SU-DHL-6 (cell line): ENCODE results near the gene PCBP1.
"Not testable (repeated sequence)": the region's sequence is repeated elsewhere in the genome, so short reads cannot be mapped to it uniquely, and the experiment has no call there.

Source experiments
- H2AFZ ChIP-seq: fragments of 200-600 bp; sonication (generic); 2 replicates; pipeline ENCODE4 v1.6.1; 2014; ENCODE audit warnings: low read depth, mild to moderate bottlenecking, moderate library complexity, mixed read lengths, antibody characterized with exemption, low read length; ENCODE audit not compliant: severe bottlenecking
- H3F3A ChIP-seq: fragments of 200-600 bp; shearing (Covaris generic); 2 replicates; pipeline ENCODE4 v1.6.0; 2016; ENCODE audit warnings: antibody characterized with exemption, mild to moderate bottlenecking; ENCODE audit not compliant: insufficient read depth
- H3K27ac ChIP-seq: fragments of 200-600 bp; sonication (generic); 2 replicates; pipeline ENCODE4 v1.5.1; 2016; ENCODE audit warnings: low read depth, mild to moderate bottlenecking, low read length, moderate library complexity, mixed read lengths
- H3K27me3 ChIP-seq: fragments of 200-600 bp; sonication (generic), shearing (Covaris generic); 2 replicates; pipeline ENCODE4 v1.6.0; 2014; ENCODE audit warnings: mild to moderate bottlenecking, low read length
- H3K36me3 ChIP-seq: fragments of 200-600 bp; sonication (generic); 2 replicates; pipeline ENCODE4 v1.6.1; 2014; ENCODE audit warnings: mild to moderate bottlenecking, low read length, mixed read lengths
- H3K4me2 ChIP-seq: fragments of 300-600, 200-600 bp; shearing (Covaris generic), sonication (generic); 2 replicates; pipeline ENCODE4 v1.6.0; 2014; ENCODE audit warnings: low read length, low read depth, mild to moderate bottlenecking; ENCODE audit not compliant: poor library complexity, severe bottlenecking
- H3K4me3 ChIP-seq: fragments of 200-600 bp; sonication (generic); 2 replicates; pipeline ENCODE4 v1.5.1; 2014; ENCODE audit warnings: antibody characterized with exemption, low read length, mild to moderate bottlenecking, mixed read lengths; ENCODE audit not compliant: insufficient read depth, poor library complexity, severe bottlenecking
- H3K79me2 ChIP-seq: fragments of 200-600 bp; sonication (generic); 2 replicates; pipeline ENCODE4 v1.6.1; 2014; ENCODE audit warnings: mild to moderate bottlenecking, low read length, moderate library complexity; ENCODE audit not compliant: insufficient read depth
- H3K9ac ChIP-seq: fragments of 200-600 bp; sonication (generic); 2 replicates; pipeline ENCODE4 v1.7.0; 2014; ENCODE audit warnings: mild to moderate bottlenecking, low read length
- H3K9me2 ChIP-seq: fragments of 200-600 bp; sonication (generic); replicated peaks from 2 replicates; pipeline ENCODE4 v1.6.1; 2014; ENCODE audit warnings: low read length; ENCODE audit not compliant: insufficient read depth
- H3K9me3 ChIP-seq: fragments of 200-600 bp; sonication (generic); 2 replicates; pipeline ENCODE4 v1.6.1; 2014; ENCODE audit warnings: low read length, mixed read lengths; ENCODE audit not compliant: insufficient read depth
- H4K20me1 ChIP-seq: fragments of 200-600 bp; sonication (generic); 2 replicates; pipeline ENCODE4 v1.6.1; 2014; ENCODE audit warnings: low read depth, mild to moderate bottlenecking, antibody characterized with exemption, low read length, moderate library complexity, mixed read lengths
- EZH2phosphoT487 ChIP-seq: fragments of 200-600 bp; sonication (generic), shearing (Covaris generic); conservative IDR thresholded peaks from 2 replicates; pipeline ENCODE4 v1.6.1; 2018; ENCODE audit warnings: mild to moderate bottlenecking, antibody characterized with exemption, low read length, moderate library complexity, mixed read lengths
- TF ChIP-seq, protein P1 (sequence below): fragments of 200-600 bp; sonication (generic); IDR thresholded peaks from one replicate; pipeline ENCODE4 v1.5.1; 2017; ENCODE audit warnings: antibody characterized with exemption, mild to moderate bottlenecking, low read length, moderate library complexity; ENCODE audit not compliant: insufficient read depth, poor library complexity, severe bottlenecking

Gene PCBP1

DNA sequence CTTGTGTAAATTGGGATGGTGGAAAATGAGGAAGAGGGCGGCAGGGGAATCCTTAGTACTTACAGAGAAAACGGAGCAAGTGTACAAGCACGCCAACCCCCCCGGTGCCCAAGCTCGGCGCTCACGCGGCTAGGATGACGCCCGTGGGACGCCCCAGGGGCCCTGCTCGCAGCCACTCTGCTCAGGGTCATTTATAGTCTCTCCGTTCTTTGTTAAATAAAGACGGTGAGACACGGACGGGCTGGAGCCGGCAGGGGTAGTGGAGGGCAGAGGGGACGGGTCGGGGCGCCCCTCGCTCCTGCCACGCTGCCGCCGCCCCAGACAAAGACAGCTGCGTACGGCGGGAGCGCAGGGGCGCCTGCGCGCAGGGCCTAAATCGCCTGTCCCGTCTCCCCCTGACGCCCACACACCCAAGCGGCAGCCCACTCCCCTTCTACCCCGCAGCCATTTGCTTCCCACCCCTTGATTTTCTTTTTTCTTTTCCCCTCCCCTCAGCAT lies 37.8 kb downstream of the PCBP1 start:
- H3K36me3 ChIP-seq = no peaks in the 10 kb centered on the region
- peak overlapping the region; percentile 93 for H3K27ac ChIP-seq
- H3K9ac ChIP-seq = peak overlapping the region; percentile 80
- no peaks in the 10 kb centered on the region for H3K79me2 ChIP-seq
- H3K4me2 ChIP-seq = peak overlapping the region; percentile 86
- TF ChIP-seq EZH2phosphoT487 = no peak
- TF ChIP-seq, protein P1, sequence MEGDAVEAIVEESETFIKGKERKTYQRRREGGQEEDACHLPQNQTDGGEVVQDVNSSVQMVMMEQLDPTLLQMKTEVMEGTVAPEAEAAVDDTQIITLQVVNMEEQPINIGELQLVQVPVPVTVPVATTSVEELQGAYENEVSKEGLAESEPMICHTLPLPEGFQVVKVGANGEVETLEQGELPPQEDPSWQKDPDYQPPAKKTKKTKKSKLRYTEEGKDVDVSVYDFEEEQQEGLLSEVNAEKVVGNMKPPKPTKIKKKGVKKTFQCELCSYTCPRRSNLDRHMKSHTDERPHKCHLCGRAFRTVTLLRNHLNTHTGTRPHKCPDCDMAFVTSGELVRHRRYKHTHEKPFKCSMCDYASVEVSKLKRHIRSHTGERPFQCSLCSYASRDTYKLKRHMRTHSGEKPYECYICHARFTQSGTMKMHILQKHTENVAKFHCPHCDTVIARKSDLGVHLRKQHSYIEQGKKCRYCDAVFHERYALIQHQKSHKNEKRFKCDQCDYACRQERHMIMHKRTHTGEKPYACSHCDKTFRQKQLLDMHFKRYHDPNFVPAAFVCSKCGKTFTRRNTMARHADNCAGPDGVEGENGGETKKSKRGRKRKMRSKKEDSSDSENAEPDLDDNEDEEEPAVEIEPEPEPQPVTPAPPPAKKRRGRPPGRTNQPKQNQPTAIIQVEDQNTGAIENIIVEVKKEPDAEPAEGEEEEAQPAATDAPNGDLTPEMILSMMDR = no peak
- H4K20me1 ChIP-seq = no peaks in the 10 kb centered on the region
- peaks cover 72% of the 10 kb centered on the region for H3F3A ChIP-seq
- H3K9me3 ChIP-seq = no peaks in the 10 kb centered on the region
- H3K4me3 ChIP-seq = peak overlapping the region; percentile 48
- H3K9me2 ChIP-seq = no peaks in the 10 kb centered on the region
- H3K27me3 ChIP-seq = no peaks in the 10 kb centered on the region
- peak overlapping the region; percentile 65 for H2AFZ ChIP-seq

GRCh38 chr2:70125498-70125898 lies 38.2 kb downstream of the PCBP1 start:
- Histone ChIP-seq H2AFZ (peak overlapping the region; percentile 65), H4K20me1 (no peaks in the 10 kb centered on the region), H3K27ac (peak overlapping the region; percentile 93), H3K9ac (peak overlapping the region; percentile 80), H3K27me3 (no peaks in the 10 kb centered on the region), H3K4me2 (peak overlapping the region; percentile 86), H3K4me3 (peak overlapping the region; percentile 48), H3K9me3 (no peaks in the 10 kb centered on the region), H3K79me2 (no peaks in the 10 kb centered on the region), H3K9me2 (no peaks in the 10 kb centered on the region), H3F3A (peaks cover 70% of the 10 kb centered on the region), H3K36me3 (no peaks in the 10 kb centered on the region)
- TF ChIP-seq EZH2phosphoT487 = no peak
- TF ChIP-seq, protein P1 = no peak

DNA sequence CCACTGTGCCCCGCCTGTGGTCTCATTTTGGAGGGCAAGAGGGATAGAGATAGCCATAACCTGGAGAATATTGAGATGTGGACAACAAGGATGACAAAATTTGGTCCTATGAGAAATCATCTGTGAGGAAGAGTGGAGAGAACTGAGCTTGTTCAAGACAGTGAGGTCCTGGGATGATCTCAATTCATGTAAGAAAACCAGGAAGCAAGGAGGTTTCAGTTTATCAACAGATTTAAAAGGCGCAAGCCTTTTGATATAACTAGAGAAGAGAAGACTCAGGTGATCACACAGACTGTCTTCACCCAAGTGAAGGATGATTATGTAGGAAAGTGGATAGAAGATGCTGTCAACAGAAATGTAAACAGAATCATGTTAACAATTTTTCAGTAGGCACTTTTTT lies 39.1 kb downstream of the PCBP1 start:
- Histone ChIP-seq H3F3A (peaks cover 63% of the 10 kb centered on the region), H3K9ac (peak overlapping the region; percentile 80), H3K4me3 (peak overlapping the region; percentile 8), H3K9me3 (no peaks in the 10 kb centered on the region), H3K27me3 (no peaks in the 10 kb centered on the region), H3K36me3 (no peaks in the 10 kb centered on the region), H3K27ac (peak overlapping the region; percentile 93), H4K20me1 (no peaks in the 10 kb centered on the region), H3K79me2 (no peaks in the 10 kb centered on the region), H2AFZ (peak overlapping the region; percentile 65), H3K4me2 (peak overlapping the region; percentile 86), H3K9me2 (no peaks in the 10 kb centered on the region)
- TF ChIP-seq, protein P1 = no peak
- no peak for TF ChIP-seq EZH2phosphoT487

DNA sequence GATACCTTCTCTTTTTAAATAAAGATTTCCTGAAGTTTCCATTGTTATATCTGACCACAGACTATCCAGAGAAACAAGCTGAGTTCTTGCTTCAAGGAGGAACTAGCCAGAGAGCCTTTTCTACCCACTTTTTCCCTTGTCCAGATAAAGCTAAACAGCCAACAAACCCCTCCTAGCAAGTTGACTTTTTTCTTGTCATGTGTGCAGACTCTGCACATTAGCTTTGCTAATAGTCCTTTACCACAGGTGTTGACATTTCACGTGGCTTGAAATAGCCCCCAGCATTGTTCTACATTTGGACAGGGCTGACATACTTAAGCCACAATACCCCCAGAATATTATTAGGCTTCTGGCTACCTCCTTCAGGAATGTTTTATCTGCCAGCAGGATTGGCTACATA lies 40.7 kb downstream of the PCBP1 start:
- H3K9me2 ChIP-seq = no peaks in the 10 kb centered on the region
- peaks cover 47% of the 10 kb centered on the region for H3F3A ChIP-seq
- peak overlapping the region; percentile 93 for H3K27ac ChIP-seq
- no peaks in the 10 kb centered on the region for H3K36me3 ChIP-seq
- no peak overlapping the region for H3K4me3 ChIP-seq
- peak overlapping the region; percentile 80 for H3K9ac ChIP-seq
- no peaks in the 10 kb centered on the region for H4K20me1 ChIP-seq
- H3K9me3 ChIP-seq = no peaks in the 10 kb centered on the region
- no peaks in the 10 kb centered on the region for H3K27me3 ChIP-seq
- no peaks in the 10 kb centered on the region for H3K79me2 ChIP-seq
- peak overlapping the region; percentile 86 for H3K4me2 ChIP-seq
- no peak for TF ChIP-seq EZH2phosphoT487
- TF ChIP-seq, protein P1 = no peak
- peak overlapping the region; percentile 33 for H2AFZ ChIP-seq

DNA sequence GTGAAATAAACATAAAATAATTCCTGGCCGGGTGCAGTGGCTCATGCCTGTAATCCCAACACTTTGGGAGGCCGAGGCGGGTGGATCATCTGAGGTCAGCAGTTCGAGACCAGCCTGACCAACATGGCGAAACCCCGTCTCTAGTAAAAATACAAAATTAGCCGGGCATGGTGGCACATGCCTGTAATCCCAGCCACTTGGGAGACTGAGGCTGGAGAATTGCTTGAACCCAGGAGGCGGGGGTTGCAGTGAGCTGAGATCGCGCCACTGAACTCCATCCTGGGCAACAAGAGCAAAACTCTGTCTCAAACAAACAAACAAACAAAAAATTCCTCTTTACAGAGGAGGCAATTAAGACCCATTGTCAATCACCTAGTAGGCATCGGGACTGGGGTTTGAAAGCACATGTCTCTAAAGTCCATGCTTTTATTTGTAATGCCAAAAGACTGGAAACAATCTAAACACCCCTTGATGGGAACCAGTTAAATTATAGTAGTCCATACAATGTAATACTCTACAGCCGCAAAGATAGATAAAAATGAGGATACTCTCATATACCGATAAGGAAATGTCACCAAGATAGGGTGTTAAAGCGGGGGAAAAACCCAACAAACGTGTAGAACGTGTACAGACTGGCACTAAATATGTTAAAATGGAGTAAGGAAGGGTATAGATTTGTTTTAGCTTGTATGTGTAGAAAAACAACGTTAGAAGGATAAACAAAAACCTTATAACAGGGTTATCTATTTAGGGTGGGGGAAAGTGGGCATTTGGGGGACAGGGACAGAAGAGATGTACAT lies 44.3 kb downstream of the PCBP1 start:
- peak overlapping the region; percentile 85 for H3K4me2 ChIP-seq
- peak overlapping the region; percentile 49 for H3K4me3 ChIP-seq
- not testable (repeated sequence) for H4K20me1 ChIP-seq, H3K9me2 ChIP-seq, H3K9me3 ChIP-seq, H3K79me2 ChIP-seq, H3K36me3 ChIP-seq, H3K27me3 ChIP-seq
- peak overlapping the region; percentile 66 for H3K9ac ChIP-seq
- peaks cover 27% of the 10 kb centered on the region for H3F3A ChIP-seq
- peak overlapping the region; percentile 80 for H2AFZ ChIP-seq
- H3K27ac ChIP-seq = peak overlapping the region; percentile 74
